HCT116 (cell line): Measurements from ENCODE around the gene AP1B1. TPM values are rescaled to one million over a fixed set of nuclear protein-coding genes. Genes with fewer than 3 reads are reported as not detected.

Experiments
- ATAC-seq: fragments of 200-7000 bp; cut with Tn5 transposase; 2 replicates; pipeline ENCODE4 v1.9.1; 2020; ENCODE audit warnings: mild to moderate bottlenecking, moderate library complexity
- BruUV-seq: library from RNA; stranded (reverse); fragments of 400-500 nt; replicated peaks from 2 replicates; lab custom pipeline; 2021; lab: Mats Ljungman, UMichigan
- CTCF ChIA-PET: fragments of 300-600 bp; sonication (Branson Sonifier 250); formaldehyde crosslinking; loops from one replicate; lab custom pipeline; 2021; ENCODE audit warnings: antibody characterized with exemption; lab: Charles Lee
- POLR2A ChIA-PET: fragments of 300-600, 350-600 bp; sonication (Branson Sonifier 250); formaldehyde crosslinking; loops from one replicate; lab custom pipeline; 2021; ENCODE audit warnings: antibody characterized with exemption; lab: Charles Lee
- RAD21 ChIA-PET, 2 experiments: fragments of 300-600 bp; sonication (Branson Sonifier 250); formaldehyde crosslinking; loops; one replicate each; lab custom pipeline; 2023; ENCODE audit warnings: low total read pairs in 2 of 2; ENCODE audit not compliant: uncharacterized antibody in 2 of 2, unreplicated experiment in 2 of 2, low non-redundant PET in 1 of 2; lab: Charles Lee
- DNase-seq: peaks from one replicate; pipeline ENCODE4 v3.0.0-alpha.2; 2010; ENCODE audit warnings: low read depth, low spot score
- H2AFZ ChIP-seq: fragments of 200-600 bp; shearing (Covaris generic), sonication (generic); 2 replicates; pipeline ENCODE4 v1.6.1; 2017; ENCODE audit warnings: low read depth, mixed run types, mixed read lengths, antibody characterized with exemption, low read length; ENCODE audit not compliant: poor library complexity, severe bottlenecking
- H3K27ac ChIP-seq: 2 replicates; pipeline ENCODE4 v1.5.1; 2012; ENCODE audit warnings: low read depth, low read length
- H3K27me3 ChIP-seq: fragments of 200-600 bp; sonication (generic); 2 replicates; pipeline ENCODE4 v1.6.1; 2016; ENCODE audit warnings: mixed run types, low read length, mixed read lengths; ENCODE audit not compliant: insufficient read depth
- H3K36me3 ChIP-seq, 2 experiments: fragments of 200-500 bp in 1 of 2; fragments of 200-600 bp in 1 of 2; sonication (Bioruptor generic) in 1 of 2; sonication (generic) in 1 of 2; 2 replicates each; pipeline versions ENCODE4 v1.5.1 to v1.6.1; 2014 to 2016; ENCODE audit warnings: low read length in 2 of 2, inconsistent platforms in 1 of 2, mixed read lengths in 1 of 2, mixed run types in 1 of 2; ENCODE audit not compliant: insufficient read depth in 2 of 2, control insufficient read depth in 1 of 2
- H3K4me1 ChIP-seq, 2 experiments: fragments of 200-600 bp in 1 of 2; sonication (generic) in 1 of 2; 2 replicates each; pipeline versions ENCODE4 v1.5.1 to v1.6.1; 2012 to 2017; ENCODE audit warnings: low read length in 2 of 2, inconsistent platforms in 1 of 2, mild to moderate bottlenecking in 1 of 2, mixed read lengths in 1 of 2, mixed run types in 1 of 2, moderate library complexity in 1 of 2; ENCODE audit not compliant: insufficient read depth in 2 of 2, control insufficient read depth in 1 of 2
- H3K4me2 ChIP-seq: fragments of 200-600 bp; sonication (generic); 2 replicates; pipeline ENCODE4 v1.6.1; 2017; ENCODE audit warnings: mixed run types, low read length, mixed read lengths
- H3K4me3 ChIP-seq, 2 experiments: fragments of 200-600 bp in 1 of 2; sonication (generic) in 1 of 2; replicated peaks in 1 of 2; 2 replicates each; pipeline ENCODE4 v1.5.1; 2011 to 2016; ENCODE audit warnings: low read length in 2 of 2, control low read depth in 1 of 2, low read depth in 1 of 2, mild to moderate bottlenecking in 1 of 2, mixed read lengths in 1 of 2, mixed run types in 1 of 2
- H3K79me2 ChIP-seq: fragments of 200-600 bp; sonication (generic); 2 replicates; pipeline ENCODE4 v1.6.1; 2017; ENCODE audit warnings: mild to moderate bottlenecking, mixed run types, low read length, moderate library complexity, mixed read lengths; ENCODE audit not compliant: insufficient read depth
- H3K9ac ChIP-seq: fragments of 200-600 bp; sonication (generic); 2 replicates; pipeline ENCODE4 v1.6.1; 2016; ENCODE audit warnings: low read length, mixed read lengths
- H3K9me2 ChIP-seq: fragments of 200-600 bp; sonication (generic), shearing (Covaris generic); 2 replicates; pipeline ENCODE4 v1.6.1; 2017; ENCODE audit warnings: mixed run types, mild to moderate bottlenecking, moderate library complexity; ENCODE audit not compliant: insufficient read depth
- H3K9me3 ChIP-seq, 2 experiments: fragments of 200-500 bp in 1 of 2; fragments of 200-600 bp in 1 of 2; sonication (Bioruptor generic) in 1 of 2; sonication (generic) in 1 of 2; 2 replicates each; pipeline ENCODE4 v1.6.1; 2014 to 2017; ENCODE audit warnings: low read length in 2 of 2, mixed read lengths in 2 of 2, inconsistent platforms in 1 of 2, low read depth in 1 of 2, mild to moderate bottlenecking in 1 of 2, mixed run types in 1 of 2, moderate library complexity in 1 of 2; ENCODE audit not compliant: control insufficient read depth in 1 of 2, insufficient read depth in 1 of 2
- H4K20me1 ChIP-seq: fragments of 200-600 bp; sonication (generic), shearing (Covaris generic); 2 replicates; pipeline ENCODE4 v1.6.1; 2017; ENCODE audit warnings: mixed run types, mild to moderate bottlenecking, moderate library complexity; ENCODE audit not compliant: insufficient read depth
- ATF3 ChIP-seq: IDR thresholded peaks from 2 replicates; pipeline ENCODE4 v1.6.1; 2012
- CBX3 ChIP-seq: IDR thresholded peaks from 2 replicates; pipeline ENCODE4 v1.6.1; 2012; ENCODE audit warnings: low read depth
- ELF1 ChIP-seq: IDR thresholded peaks from 2 replicates; pipeline ENCODE4 v1.6.1; 2012; ENCODE audit warnings: low read depth, borderline replicate concordance
- EZH2 ChIP-seq: fragments of 200-600 bp; sonication (generic); IDR thresholded peaks from 2 replicates; pipeline ENCODE4 v1.6.1; 2017; ENCODE audit warnings: antibody characterized with exemption, mixed run types
- EZH2phosphoT487 ChIP-seq: fragments of 200-600 bp; IDR thresholded peaks from 2 replicates; pipeline ENCODE4 v1.6.1; 2018; ENCODE audit warnings: antibody characterized with exemption, borderline replicate concordance
- FOSL1 ChIP-seq: IDR thresholded peaks from 2 replicates; pipeline ENCODE4 v1.6.1; 2012; ENCODE audit warnings: low read depth
- JUND ChIP-seq: IDR thresholded peaks from 2 replicates; pipeline ENCODE4 v1.6.1; 2012
- MAX ChIP-seq: IDR thresholded peaks from 2 replicates; pipeline ENCODE4 v1.6.1; 2012
- POLR2A ChIP-seq: IDR thresholded peaks from 2 replicates; pipeline ENCODE4 v1.7.0; 2011; ENCODE audit warnings: borderline replicate concordance; ENCODE audit not compliant: insufficient read depth, insufficient read length; ENCODE audit errors: extremely low read depth
- POLR2AphosphoS5 ChIP-seq: IDR thresholded peaks from 2 replicates; pipeline ENCODE4 v1.6.1; 2011; ENCODE audit warnings: mild to moderate bottlenecking, low read depth, low read length, moderate library complexity
- RAD21 ChIP-seq: IDR thresholded peaks from 2 replicates; pipeline ENCODE4 v1.6.1; 2012; ENCODE audit warnings: low read depth, mild to moderate bottlenecking
- REST ChIP-seq: IDR thresholded peaks from 2 replicates; pipeline ENCODE4 v1.6.1; 2012; ENCODE audit warnings: low read depth
- SIN3A ChIP-seq: IDR thresholded peaks from 2 replicates; pipeline ENCODE4 v1.6.1; 2012; ENCODE audit warnings: low read depth
- SP1 ChIP-seq: IDR thresholded peaks from 2 replicates; pipeline ENCODE4 v1.6.1; 2012; ENCODE audit warnings: low read depth
- TCF7L2 ChIP-seq: IDR thresholded peaks from 2 replicates; pipeline ENCODE4 v1.7.0; 2011; ENCODE audit warnings: borderline replicate concordance, inconsistent platforms; ENCODE audit not compliant: insufficient read depth, insufficient read length; ENCODE audit errors: extremely low read depth
- YY1 ChIP-seq: IDR thresholded peaks from 2 replicates; pipeline ENCODE4 v1.6.1; 2011; ENCODE audit warnings: low read length, low read depth, moderate library complexity, mild to moderate bottlenecking; ENCODE audit not compliant: insufficient replicate concordance; ENCODE audit errors: extremely low read depth
- ZBTB33 ChIP-seq: IDR thresholded peaks from 2 replicates; pipeline ENCODE4 v1.6.1; 2011; ENCODE audit warnings: mild to moderate bottlenecking, low read length, moderate library complexity; ENCODE audit not compliant: insufficient replicate concordance; ENCODE audit errors: extremely low read depth
- ZFX ChIP-seq: fragments of 450-650 bp; IDR thresholded peaks from 2 replicates; pipeline ENCODE4 v1.6.1; 2017
- ZNF274 ChIP-seq: fragments of 200-500 bp; sonication (Bioruptor generic); IDR thresholded peaks from 2 replicates; pipeline ENCODE4 v1.6.1; 2014; ENCODE audit warnings: mild to moderate bottlenecking, low read depth, low read length, inconsistent platforms
- intact Hi-C: fragments of 100-400 bp; cut with micrococcal nuclease; formaldehyde crosslinking; loops from 2 replicates; pipeline ENCODE4 v1.10.0; 2022
- total RNA-seq: library from RNA; stranded (reverse); gene quantifications from one replicate; pipeline ENCODE4 v1.2.1, GENCODE V29; 2021; ENCODE audit not compliant: unreplicated experiment

Gene AP1B1
- total RNA-seq, 1 experiment from 2014 or later: 60.4 TPM

GRCh38 chr22:29370537-29370936 is 17.8 kb downstream of the AP1B1 start:
- Histone ChIP-seq H3K4me3 (no peak overlapping the region), H3K9ac (no peak overlapping the region), H3K9me2 (no peaks in the 10 kb centered on the region), H3K79me2 (peaks cover 22% of the 10 kb centered on the region), H3K4me2 (no peak overlapping the region), H4K20me1 (no peaks in the 10 kb centered on the region), H3K9me3 (no peaks in the 10 kb centered on the region), H2AFZ (no peak overlapping the region), H3K27me3 (no peaks in the 10 kb centered on the region), H3K27ac (no peak overlapping the region), H3K4me1 (peaks cover 5 to 9% of the 10 kb centered on the region in 2 experiments; a peak in 3 of 4 replicates), H3K36me3 (peaks cover 0 to 2% of the 10 kb centered on the region in 2 experiments; a peak in 3 of 4 replicates)
- ChIA-PET RAD21 (interaction anchor here in 1 of 2 experiments (0.7 kb wide), 1 partner anchor 25 kb away, joined by 4 read pairs; no protein-coding TSS in a partner anchor), POLR2A (no interaction called here), CTCF (interaction anchor here (0.7 kb wide), 1 partner anchor 259 kb away, joined by 3 read pairs; no protein-coding TSS in a partner anchor)
- BruUV-seq: no TSS peak
- DNase-seq (no peak), ATAC-seq (no peak)
- intact Hi-C loops: no loop called here
- TF ChIP-seq JUND: no peak
- no peak for TF ChIP-seq TCF7L2
- no peak for TF ChIP-seq SP1
- no peak for TF ChIP-seq RAD21
- TF ChIP-seq SIN3A: no peak
- no peak for TF ChIP-seq ZFX
- TF ChIP-seq EZH2phosphoT487: no peak
- TF ChIP-seq POLR2AphosphoS5: no peak
- no peak for TF ChIP-seq ELF1
- TF ChIP-seq REST: no peak
- no peak for TF ChIP-seq FOSL1
- no peak for TF ChIP-seq ZBTB33
- no peak for TF ChIP-seq YY1
- TF ChIP-seq EZH2: no peak
- TF ChIP-seq POLR2A: no peak
- TF ChIP-seq CBX3: no peak
- TF ChIP-seq ZNF274: no peak
- no peak for TF ChIP-seq MAX
- TF ChIP-seq ATF3: no peak
